Measurements from ENCODE around the gene AOX1. TPM values are rescaled to one million over a fixed set of nuclear protein-coding genes. Genes with fewer than 3 reads are reported as not detected.

Gene AOX1
- total and polyA plus RNA-seq, 2 experiments from 2014 or later, result 1.4 to 5.0 TPM

DNA sequence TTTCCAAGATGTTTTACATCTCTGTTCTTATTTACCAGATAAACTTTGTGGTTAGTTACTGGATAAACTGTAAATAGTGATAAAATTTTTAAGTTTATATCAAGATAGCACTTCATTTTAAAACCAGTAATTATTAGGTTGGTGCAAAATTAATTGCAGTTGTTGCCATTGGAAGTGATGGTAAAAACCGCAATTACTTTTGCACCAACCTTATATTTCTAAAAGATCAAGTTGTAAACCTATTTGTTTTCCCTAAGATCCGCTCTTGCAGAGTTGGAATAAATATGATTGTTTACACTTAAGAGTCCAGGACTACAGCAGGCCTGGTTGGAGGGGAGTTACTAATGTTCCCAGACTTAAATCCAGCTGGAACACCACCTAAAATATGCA, 479 bp upstream of the AOX1 start:
- H3K9me3 Mint-ChIP-seq, result no peaks in the 10 kb centered on the region
- ATAC-seq, result no peak
- H3K36me3 ChIP-seq (ENCODE audit: insufficient read depth), result no peaks in the 10 kb centered on the region

More for the DNA sequence above, 479 bp upstream of the AOX1 start:
- H3K4me3 ChIP-seq, result peak overlapping the region; percentile 66
- H3K4me1 ChIP-seq (ENCODE audit: insufficient read depth), result 0 out of 2 replicates have a peak, but pooled peaks cover 7% of the 10 kb centered on the region
- H3K79me2 ChIP-seq (replicated peaks; ENCODE audit: insufficient read depth), result no peaks in the 10 kb centered on the region
- TF ChIP-seq JUNB (IDR thresholded peaks at IDR 0.05; ENCODE audit: unreplicated experiment) (no peak), ZNF331 (CRISPR knock-in tag; IDR thresholded peaks at IDR 0.05; ENCODE audit: low read depth) (no peak), ETS1 (IDR thresholded peaks at IDR 0.05) (no peak), EZH2phosphoT487 (IDR thresholded peaks at IDR 0.05; ENCODE audit: unreplicated experiment) (no peak), EZH2 (IDR thresholded peaks at IDR 0.05; ENCODE audit: low read depth, unreplicated experiment) (no peak), ZNF114 (CRISPR knock-in tag; IDR thresholded peaks at IDR 0.05) (no peak), CREB1 (CRISPR knock-in tag; IDR thresholded peaks at IDR 0.05; ENCODE audit: low read depth) (no peak), STAT1 (IDR thresholded peaks at IDR 0.05; ENCODE audit: unreplicated experiment) (no peak), POLR2AphosphoS5 (IDR thresholded peaks at IDR 0.05; ENCODE audit: low read depth) (no peak), REST (IDR thresholded peaks at IDR 0.05; ENCODE audit: unreplicated experiment) (no peak), NANOG (IDR thresholded peaks at IDR 0.05; ENCODE audit: borderline replicate concordance) (no peak)
- TF ChIP-seq, protein P1, sequence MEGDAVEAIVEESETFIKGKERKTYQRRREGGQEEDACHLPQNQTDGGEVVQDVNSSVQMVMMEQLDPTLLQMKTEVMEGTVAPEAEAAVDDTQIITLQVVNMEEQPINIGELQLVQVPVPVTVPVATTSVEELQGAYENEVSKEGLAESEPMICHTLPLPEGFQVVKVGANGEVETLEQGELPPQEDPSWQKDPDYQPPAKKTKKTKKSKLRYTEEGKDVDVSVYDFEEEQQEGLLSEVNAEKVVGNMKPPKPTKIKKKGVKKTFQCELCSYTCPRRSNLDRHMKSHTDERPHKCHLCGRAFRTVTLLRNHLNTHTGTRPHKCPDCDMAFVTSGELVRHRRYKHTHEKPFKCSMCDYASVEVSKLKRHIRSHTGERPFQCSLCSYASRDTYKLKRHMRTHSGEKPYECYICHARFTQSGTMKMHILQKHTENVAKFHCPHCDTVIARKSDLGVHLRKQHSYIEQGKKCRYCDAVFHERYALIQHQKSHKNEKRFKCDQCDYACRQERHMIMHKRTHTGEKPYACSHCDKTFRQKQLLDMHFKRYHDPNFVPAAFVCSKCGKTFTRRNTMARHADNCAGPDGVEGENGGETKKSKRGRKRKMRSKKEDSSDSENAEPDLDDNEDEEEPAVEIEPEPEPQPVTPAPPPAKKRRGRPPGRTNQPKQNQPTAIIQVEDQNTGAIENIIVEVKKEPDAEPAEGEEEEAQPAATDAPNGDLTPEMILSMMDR (conservative IDR thresholded peaks at IDR 0.05; ENCODE audit: low read depth in 2 of 2), result no peak
- TF ChIP-seq, protein P2, sequence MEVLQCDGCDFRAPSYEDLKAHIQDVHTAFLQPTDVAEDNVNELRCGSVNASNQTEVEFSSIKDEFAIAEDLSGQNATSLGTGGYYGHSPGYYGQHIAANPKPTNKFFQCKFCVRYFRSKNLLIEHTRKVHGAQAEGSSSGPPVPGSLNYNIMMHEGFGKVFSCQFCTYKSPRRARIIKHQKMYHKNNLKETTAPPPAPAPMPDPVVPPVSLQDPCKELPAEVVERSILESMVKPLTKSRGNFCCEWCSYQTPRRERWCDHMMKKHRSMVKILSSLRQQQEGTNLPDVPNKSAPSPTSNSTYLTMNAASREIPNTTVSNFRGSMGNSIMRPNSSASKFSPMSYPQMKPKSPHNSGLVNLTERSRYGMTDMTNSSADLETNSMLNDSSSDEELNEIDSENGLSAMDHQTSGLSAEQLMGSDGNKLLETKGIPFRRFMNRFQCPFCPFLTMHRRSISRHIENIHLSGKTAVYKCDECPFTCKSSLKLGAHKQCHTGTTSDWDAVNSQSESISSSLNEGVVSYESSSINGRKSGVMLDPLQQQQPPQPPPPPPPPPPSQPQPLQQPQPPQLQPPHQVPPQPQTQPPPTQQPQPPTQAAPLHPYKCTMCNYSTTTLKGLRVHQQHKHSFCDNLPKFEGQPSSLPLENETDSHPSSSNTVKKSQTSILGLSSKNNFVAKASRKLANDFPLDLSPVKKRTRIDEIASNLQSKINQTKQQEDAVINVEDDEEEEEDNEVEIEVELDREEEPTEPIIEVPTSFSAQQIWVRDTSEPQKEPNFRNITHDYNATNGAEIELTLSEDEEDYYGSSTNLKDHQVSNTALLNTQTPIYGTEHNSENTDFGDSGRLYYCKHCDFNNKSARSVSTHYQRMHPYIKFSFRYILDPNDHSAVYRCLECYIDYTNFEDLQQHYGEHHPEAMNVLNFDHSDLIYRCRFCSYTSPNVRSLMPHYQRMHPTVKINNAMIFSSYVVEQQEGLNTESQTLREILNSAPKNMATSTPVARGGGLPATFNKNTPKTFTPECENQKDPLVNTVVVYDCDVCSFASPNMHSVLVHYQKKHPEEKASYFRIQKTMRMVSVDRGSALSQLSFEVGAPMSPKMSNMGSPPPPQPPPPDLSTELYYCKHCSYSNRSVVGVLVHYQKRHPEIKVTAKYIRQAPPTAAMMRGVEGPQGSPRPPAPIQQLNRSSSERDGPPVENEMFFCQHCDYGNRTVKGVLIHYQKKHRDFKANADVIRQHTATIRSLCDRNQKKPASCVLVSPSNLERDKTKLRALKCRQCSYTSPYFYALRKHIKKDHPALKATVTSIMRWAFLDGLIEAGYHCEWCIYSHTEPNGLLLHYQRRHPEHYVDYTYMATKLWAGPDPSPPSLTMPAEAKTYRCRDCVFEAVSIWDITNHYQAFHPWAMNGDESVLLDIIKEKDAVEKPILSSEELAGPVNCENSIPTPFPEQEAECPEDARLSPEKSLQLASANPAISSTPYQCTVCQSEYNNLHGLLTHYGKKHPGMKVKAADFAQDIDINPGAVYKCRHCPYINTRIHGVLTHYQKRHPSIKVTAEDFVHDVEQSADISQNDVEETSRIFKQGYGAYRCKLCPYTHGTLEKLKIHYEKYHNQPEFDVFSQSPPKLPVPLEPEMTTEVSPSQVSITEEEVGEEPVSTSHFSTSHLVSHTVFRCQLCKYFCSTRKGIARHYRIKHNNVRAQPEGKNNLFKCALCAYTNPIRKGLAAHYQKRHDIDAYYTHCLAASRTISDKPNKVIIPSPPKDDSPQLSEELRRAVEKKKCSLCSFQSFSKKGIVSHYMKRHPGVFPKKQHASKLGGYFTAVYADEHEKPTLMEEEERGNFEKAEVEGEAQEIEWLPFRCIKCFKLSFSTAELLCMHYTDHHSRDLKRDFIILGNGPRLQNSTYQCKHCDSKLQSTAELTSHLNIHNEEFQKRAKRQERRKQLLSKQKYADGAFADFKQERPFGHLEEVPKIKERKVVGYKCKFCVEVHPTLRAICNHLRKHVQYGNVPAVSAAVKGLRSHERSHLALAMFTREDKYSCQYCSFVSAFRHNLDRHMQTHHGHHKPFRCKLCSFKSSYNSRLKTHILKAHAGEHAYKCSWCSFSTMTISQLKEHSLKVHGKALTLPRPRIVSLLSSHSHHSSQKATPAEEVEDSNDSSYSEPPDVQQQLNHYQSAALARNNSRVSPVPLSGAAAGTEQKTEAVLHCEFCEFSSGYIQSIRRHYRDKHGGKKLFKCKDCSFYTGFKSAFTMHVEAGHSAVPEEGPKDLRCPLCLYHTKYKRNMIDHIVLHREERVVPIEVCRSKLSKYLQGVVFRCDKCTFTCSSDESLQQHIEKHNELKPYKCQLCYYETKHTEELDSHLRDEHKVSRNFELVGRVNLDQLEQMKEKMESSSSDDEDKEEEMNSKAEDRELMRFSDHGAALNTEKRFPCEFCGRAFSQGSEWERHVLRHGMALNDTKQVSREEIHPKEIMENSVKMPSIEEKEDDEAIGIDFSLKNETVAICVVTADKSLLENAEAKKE (CRISPR knock-in tag; IDR thresholded peaks at IDR 0.05), result no peak
- peaks cover 14% of the 10 kb centered on the region for H3K27me3 Mint-ChIP-seq (ENCODE audit: insufficient read depth, low read depth, poor library complexity)
- no peak for DNase-seq (ENCODE audit: low spot score)
- H3F3A ChIP-seq (replicated peaks; ENCODE audit: low read depth), result 0 out of 2 replicates have a peak, but pooled peaks cover 7% of the 10 kb centered on the region
- peaks cover 8% of the 10 kb centered on the region; the same call in 2 of the 3 replicates for H3K4me1 Mint-ChIP-seq
- H3K27me3 ChIP-seq (ENCODE audit: insufficient read depth), result peaks cover 14% of the 10 kb centered on the region
- H2AFZ ChIP-seq, result peak overlapping the region; percentile 75; the same call in 1 of the 2 replicates
- H3K9me2 ChIP-seq (ENCODE audit: insufficient read depth), result no peaks in the 10 kb centered on the region
- H3K4me2 ChIP-seq, result peak overlapping the region; percentile 88
- no peaks in the 10 kb centered on the region for H4K20me1 ChIP-seq (replicated peaks; ENCODE audit: insufficient read depth)
- peak overlapping the region; percentile 93 for H3K4me3 Mint-ChIP-seq
- H3K36me3 Mint-ChIP-seq (ENCODE audit: low read depth), result no peaks in the 10 kb centered on the region
- H3K27ac ChIP-seq (ENCODE audit: low read depth), result no peak overlapping the region
- H3K27ac Mint-ChIP-seq, result peak overlapping the region; percentile 54; the same call in 1 of the 2 replicates

Data from GM23338 (cell line).